Measurements from ENCODE around the gene SIGLEC10. TPM values are rescaled to one million over a fixed set of nuclear protein-coding genes. Genes with fewer than 3 reads are reported as not detected.

Gene SIGLEC10
- total RNA-seq, 1 experiment from 2014 or later: not detected

DNA sequence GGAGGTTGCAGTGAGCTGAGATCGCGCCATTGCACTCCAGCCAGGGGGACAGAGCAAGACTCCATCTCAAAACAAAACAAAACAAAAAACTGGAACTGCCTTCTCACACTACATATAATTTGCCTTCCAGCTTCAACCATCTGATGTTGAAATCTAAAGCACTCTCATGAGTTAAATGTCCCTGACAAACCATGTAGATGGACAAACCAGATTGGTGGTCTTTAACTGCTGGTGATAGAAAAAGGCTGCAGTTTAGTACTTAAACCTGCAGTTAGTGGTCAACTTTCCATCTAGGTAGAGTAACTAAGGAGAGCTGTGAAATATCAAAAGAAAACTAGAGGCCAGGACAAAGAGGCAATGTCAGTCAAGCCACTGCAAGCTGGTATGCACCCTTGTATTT lies 21.3 kb downstream of the SIGLEC10 start:
- no peaks in the 10 kb centered on the region for H3K27me3 ChIP-seq (replicated peaks; ENCODE audit: control insufficient read depth, insufficient read depth, low read length)
- BruUV-seq (replicated peaks): no TSS peak
- DNase-seq: no peak
- no peaks in the 10 kb centered on the region for H3K9me3 ChIP-seq
- Mint-ChIP-seq H3K9me3 (ENCODE audit: unreplicated experiment) (no peaks in the 10 kb centered on the region), H3K4me1 (ENCODE audit: low read depth, unreplicated experiment) (peaks cover 6% of the 10 kb centered on the region), H3K4me3 (ENCODE audit: unreplicated experiment) (no peak overlapping the region), H3K27me3 (ENCODE audit: insufficient read depth, unreplicated experiment) (no peaks in the 10 kb centered on the region), H3K36me3 (ENCODE audit: insufficient read depth, unreplicated experiment) (peaks cover 11% of the 10 kb centered on the region), H3K27ac (ENCODE audit: unreplicated experiment) (no peak overlapping the region)
- no peak for TF ChIP-seq CTCF (IDR thresholded peaks at IDR 0.05; ENCODE audit: insufficient read depth in 1 of 2, low read depth in 1 of 2, low read length in 1 of 2, severe bottlenecking in 1 of 2, unreplicated experiment in 1 of 2)
- intact Hi-C loops (cut with micrococcal nuclease; ENCODE audit: unreplicated experiment): no loop called here
- ChIA-PET CTCF (interaction anchor here (1.1 kb wide), 1 partner anchor 261 kb away, joined by 3 read pairs; no protein-coding TSS in a partner anchor), POLR2A (interaction anchor here (1.9 to 2.6 kb wide), 2 partner anchors 28 to 57 kb away, joined by 7 to 22 read pairs; no protein-coding TSS in a partner anchor)
- no peaks in the 10 kb centered on the region for H3K36me3 ChIP-seq (ENCODE audit: control insufficient read depth, insufficient read depth, low read length)
- no peak overlapping the region for H3K4me3 ChIP-seq (ENCODE audit: low read depth, low read length)
- 0 out of 2 replicates have a peak, but pooled peaks cover 3% of the 10 kb centered on the region for H3K4me1 ChIP-seq

DNA sequence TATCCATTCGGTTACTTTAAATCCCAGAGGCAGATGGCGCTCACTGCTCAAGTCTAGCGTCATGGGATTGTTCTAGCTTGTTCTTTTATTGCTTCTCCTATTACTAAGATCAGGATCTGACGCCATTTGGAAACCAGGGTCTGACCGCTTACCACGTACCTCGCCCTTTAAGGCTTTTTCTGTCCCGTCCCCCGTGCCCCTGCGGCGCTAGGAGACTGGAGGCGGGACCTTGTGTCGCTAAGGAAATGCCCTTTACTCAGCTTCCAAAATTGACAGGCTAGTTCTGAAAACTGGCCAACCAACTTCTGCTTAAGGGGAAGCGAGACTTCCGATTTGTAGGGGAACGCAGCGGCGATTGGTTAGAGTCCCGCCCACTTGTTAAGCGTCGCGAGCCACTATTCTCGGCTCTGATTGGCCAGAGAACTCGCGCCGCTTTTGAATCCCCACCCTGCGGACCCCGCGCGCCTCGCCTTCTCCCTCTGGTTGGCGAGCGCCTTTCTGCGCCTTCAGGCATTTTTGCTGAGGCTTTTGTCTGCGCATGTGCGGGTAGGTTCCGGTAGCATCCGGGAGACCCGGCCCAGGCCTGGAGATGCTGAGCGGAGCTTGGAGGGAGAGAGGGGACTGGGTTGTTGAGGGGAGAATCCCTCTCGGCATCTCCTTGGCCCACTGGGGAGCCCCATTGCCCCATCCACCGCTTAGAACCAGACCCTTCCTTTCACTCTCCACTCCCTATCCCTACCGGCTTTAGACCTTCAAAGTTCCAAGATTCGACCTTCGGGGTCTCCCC lies 23.2 kb downstream of the SIGLEC10 start:
- peak overlapping the region; percentile 87 for H3K27ac Mint-ChIP-seq (ENCODE audit: unreplicated experiment)

More for the DNA sequence above, 23.2 kb downstream of the SIGLEC10 start:
- CTCF ChIA-PET: interaction anchor here (0.7 to 1.5 kb wide), 6 partner anchors 9 to 263 kb away, joined by 3 to 7 read pairs (median 4); no protein-coding TSS in a partner anchor
- peak; percentile 97 to 98 for DNase-seq
- Histone ChIP-seq H3K9me3 (no peaks in the 10 kb centered on the region), H3K27me3 (replicated peaks; ENCODE audit: control insufficient read depth, insufficient read depth, low read length) (no peaks in the 10 kb centered on the region), H3K4me1 (0 out of 2 replicates have a peak, but pooled peaks cover 3% of the 10 kb centered on the region), H3K4me3 (ENCODE audit: low read depth, low read length) (peak overlapping the region; percentile 74), H3K36me3 (ENCODE audit: control insufficient read depth, insufficient read depth, low read length) (no peaks in the 10 kb centered on the region)
- Mint-ChIP-seq H3K27me3 (ENCODE audit: insufficient read depth, unreplicated experiment) (no peaks in the 10 kb centered on the region), H3K4me1 (ENCODE audit: low read depth, unreplicated experiment) (peaks cover 6% of the 10 kb centered on the region), H3K36me3 (ENCODE audit: insufficient read depth, unreplicated experiment) (peaks cover 11% of the 10 kb centered on the region), H3K4me3 (ENCODE audit: unreplicated experiment) (peak overlapping the region; percentile 93), H3K9me3 (ENCODE audit: unreplicated experiment) (no peaks in the 10 kb centered on the region)
- TF ChIP-seq CTCF (IDR thresholded peaks at IDR 0.05; ENCODE audit: insufficient read depth in 1 of 2, low read depth in 1 of 2, low read length in 1 of 2, severe bottlenecking in 1 of 2, unreplicated experiment in 1 of 2): peak in 1 of 2 experiments; percentile 1
- BruUV-seq (replicated peaks): no TSS peak
- intact Hi-C loops (cut with micrococcal nuclease; ENCODE audit: unreplicated experiment): loop anchor here (1.0 kb wide), 2 partner anchors 27 to 55 kb away; no protein-coding TSS in a partner anchor
- POLR2A ChIA-PET: interaction anchor here (1.0 to 2.6 kb wide), 5 partner anchors 26 to 55 kb away, joined by 4 to 22 read pairs (median 15); partner anchors contain the start of gene ETFB
